GM12892 (cell line): ENCODE data around the gene CHST4.

Experiments
- POLR2A ChIP-seq: IDR thresholded peaks from 2 replicates; pipeline ENCODE4 v1.6.1; 2011; ENCODE audit warnings: low read depth, low read length, control low read depth
- POLR2AphosphoS5 ChIP-seq: IDR thresholded peaks from 2 replicates; pipeline ENCODE4 v1.6.1; 2011; ENCODE audit warnings: low read depth, low read length, control low read depth

GRCh38 chr16:71570144-71570543 lies 43.9 kb downstream of the CHST4 start:
- TF ChIP-seq POLR2A (no peak), POLR2AphosphoS5 (no peak)
